PC-3 (cell line): Measurements from ENCODE around the gene SNX20. TPM values are rescaled to one million over a fixed set of nuclear protein-coding genes. Genes with fewer than 3 reads are reported as not detected.

Experiments
- ATAC-seq: fragments of 200-7000 bp; cut with Tn5 transposase; 2 replicates; pipeline ENCODE4 v1.9.1; 2020; ENCODE audit warnings: mild to moderate bottlenecking, moderate library complexity
- BruUV-seq: library from RNA; stranded (reverse); fragments of 400-500 nt; replicated peaks from 2 replicates; lab custom pipeline; 2021; lab: Mats Ljungman, UMichigan
- CTCF ChIA-PET: fragments of 300-600 bp; sonication (Branson Sonifier 250); formaldehyde crosslinking; loops from one replicate; lab custom pipeline; 2022; ENCODE audit warnings: antibody characterized with exemption; lab: Charles Lee
- POLR2A ChIA-PET: fragments of 300-600 bp; sonication (Branson Sonifier 250); formaldehyde crosslinking; loops from one replicate; lab custom pipeline; 2022; ENCODE audit warnings: antibody characterized with exemption; ENCODE audit not compliant: unreplicated experiment; lab: Charles Lee
- DNase-seq: peaks from one replicate; pipeline ENCODE4 v3.0.0-alpha.2; 2015
- H2AFZ ChIP-seq: fragments of 300-600 bp; sonication (generic); 2 replicates; pipeline ENCODE4 v1.6.0; 2016; ENCODE audit warnings: antibody characterized with exemption, low read length
- H3F3A ChIP-seq: fragments of 300-600 bp; sonication (generic); one replicate; pipeline ENCODE4 v1.6.0; 2017; ENCODE audit warnings: antibody characterized with exemption, low read length, control low read depth, mild to moderate bottlenecking; ENCODE audit not compliant: unreplicated experiment
- H3K27ac ChIP-seq: fragments of 300-600 bp; sonication (generic); 2 replicates; pipeline ENCODE4 v1.5.1; 2016; ENCODE audit warnings: mild to moderate bottlenecking, low read length
- H3K27me3 ChIP-seq: fragments of 300-600 bp; sonication (generic); 2 replicates; pipeline ENCODE4 v1.6.1; 2016; ENCODE audit warnings: low read length, mixed read lengths
- H3K36me3 ChIP-seq: fragments of 300-600 bp; sonication (generic); 2 replicates; pipeline ENCODE4 v1.6.1; 2016; ENCODE audit warnings: low read depth, mixed run types, low read length, mixed read lengths
- H3K4me1 ChIP-seq: fragments of 300-600 bp; sonication (generic); 2 replicates; pipeline ENCODE4 v1.5.1; 2016; ENCODE audit warnings: low read length; ENCODE audit not compliant: insufficient read depth
- H3K4me2 ChIP-seq: fragments of 300-600 bp; sonication (generic); 2 replicates; pipeline ENCODE4 v1.6.0; 2016; ENCODE audit warnings: low read length
- H3K4me3 ChIP-seq: fragments of 300-600 bp; sonication (generic); 2 replicates; pipeline ENCODE4 v1.5.1; 2016; ENCODE audit warnings: mild to moderate bottlenecking, low read length, mixed read lengths
- H3K79me2 ChIP-seq: fragments of 300-600 bp; sonication (generic); 2 replicates; pipeline ENCODE4 v1.6.1; 2017; ENCODE audit warnings: low read length, mixed read lengths
- H3K9ac ChIP-seq: fragments of 300-600 bp; sonication (generic); 2 replicates; pipeline ENCODE4 v1.6.0; 2016; ENCODE audit warnings: mild to moderate bottlenecking, low read length
- H3K9me2 ChIP-seq: fragments of 300-600 bp; sonication (generic); replicated peaks from 2 replicates; pipeline ENCODE4 v1.6.1; 2016; ENCODE audit warnings: mixed run types, low read length, mixed read lengths
- H3K9me3 ChIP-seq: fragments of 300-600 bp; sonication (generic); 2 replicates; pipeline ENCODE4 v1.6.1; 2016; ENCODE audit warnings: low read length, mixed read lengths
- H4K20me1 ChIP-seq: fragments of 300-600 bp; sonication (generic); 2 replicates; pipeline ENCODE4 v1.6.1; 2016; ENCODE audit warnings: low read length, mixed read lengths
- EZH2 ChIP-seq: fragments of 300-600 bp; sonication (generic); IDR thresholded peaks from one replicate; pipeline ENCODE4 v1.6.1; 2017; ENCODE audit warnings: antibody characterized with exemption, mild to moderate bottlenecking, low read length; ENCODE audit not compliant: unreplicated experiment
- EZH2phosphoT487 ChIP-seq: fragments of 300-600 bp; sonication (generic); IDR thresholded peaks from 2 replicates; pipeline ENCODE4 v1.6.1; 2018; ENCODE audit warnings: mild to moderate bottlenecking, antibody characterized with exemption, low read length, borderline replicate concordance
- intact Hi-C: fragments of 100-400 bp; cut with micrococcal nuclease; formaldehyde crosslinking; loops from 2 replicates; pipeline ENCODE4 v1.9.0; 2023
- total RNA-seq: library from RNA; depleted of rRNA; stranded (reverse); fragments of >200 nt; gene quantifications from 2 replicates; pipeline ENCODE4 v1.2.3, GENCODE V29; 2014
- TF ChIP-seq, protein P1 (sequence below): fragments of 300-600 bp; sonication (generic); conservative IDR thresholded peaks from 2 replicates; pipeline ENCODE4 v1.5.1; 2017; ENCODE audit warnings: antibody characterized with exemption, low read depth, mild to moderate bottlenecking, low read length

SNX20 gene
- total RNA-seq, 1 experiment from 2014 or later, result not detected

DNA sequence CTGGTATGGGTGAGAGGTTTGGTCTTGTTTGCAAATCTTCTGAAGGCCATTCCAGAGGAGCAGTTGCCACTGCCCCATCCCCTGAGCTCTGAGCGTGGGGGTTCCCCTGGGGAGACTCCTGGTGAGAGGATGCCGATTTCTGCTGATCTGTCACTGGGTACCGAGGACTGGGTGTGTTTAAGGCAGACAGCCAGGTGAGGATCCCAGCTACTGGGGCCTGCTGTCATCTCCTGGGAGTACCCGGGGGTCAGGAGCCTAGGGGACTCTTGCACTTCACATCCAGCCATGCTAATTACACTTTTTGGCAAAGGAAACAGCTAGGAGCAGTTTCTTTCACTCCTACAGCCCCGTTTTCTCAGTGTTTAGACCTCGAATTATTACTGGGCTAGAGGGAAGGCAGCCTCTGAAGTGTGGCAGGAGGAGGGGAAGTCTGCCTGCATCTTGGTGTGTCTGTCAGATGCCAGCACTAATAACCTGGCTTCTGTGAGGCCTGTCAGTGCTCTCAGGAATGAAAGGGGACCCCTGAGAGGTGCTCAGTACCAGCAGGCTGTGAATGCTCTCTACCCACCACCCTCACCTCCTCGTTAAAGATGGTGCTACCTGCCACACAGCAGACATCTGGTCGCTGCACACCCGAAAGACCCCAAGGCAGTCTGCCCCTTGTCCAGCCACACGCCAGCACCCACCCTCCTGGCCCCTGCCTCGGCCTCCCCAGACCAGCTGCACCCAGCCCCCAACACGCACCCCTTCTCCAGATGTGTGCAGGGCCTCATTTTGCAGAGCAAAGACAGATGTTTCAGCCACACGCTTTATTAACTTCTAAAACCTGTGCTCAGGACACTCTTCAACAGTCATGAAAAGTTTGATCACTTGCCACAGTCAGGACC is 43.2 kb downstream of the SNX20 start:
- Histone ChIP-seq H3K9me2 (no peaks in the 10 kb centered on the region), H3K4me3 (no peak overlapping the region), H2AFZ (no peak overlapping the region), H3K4me2 (no peak overlapping the region), H3K9me3 (no peaks in the 10 kb centered on the region), H3K9ac (no peak overlapping the region), H3K27ac (no peak overlapping the region), H3K4me1 (no peaks in the 10 kb centered on the region), H4K20me1 (no peaks in the 10 kb centered on the region), H3K27me3 (peaks cover 24% of the 10 kb centered on the region), H3K79me2 (no peaks in the 10 kb centered on the region), H3F3A (no peaks in the 10 kb centered on the region), H3K36me3 (no peaks in the 10 kb centered on the region)
- no TSS peak for BruUV-seq
- ATAC-seq, result no peak
- TF ChIP-seq, protein P1, sequence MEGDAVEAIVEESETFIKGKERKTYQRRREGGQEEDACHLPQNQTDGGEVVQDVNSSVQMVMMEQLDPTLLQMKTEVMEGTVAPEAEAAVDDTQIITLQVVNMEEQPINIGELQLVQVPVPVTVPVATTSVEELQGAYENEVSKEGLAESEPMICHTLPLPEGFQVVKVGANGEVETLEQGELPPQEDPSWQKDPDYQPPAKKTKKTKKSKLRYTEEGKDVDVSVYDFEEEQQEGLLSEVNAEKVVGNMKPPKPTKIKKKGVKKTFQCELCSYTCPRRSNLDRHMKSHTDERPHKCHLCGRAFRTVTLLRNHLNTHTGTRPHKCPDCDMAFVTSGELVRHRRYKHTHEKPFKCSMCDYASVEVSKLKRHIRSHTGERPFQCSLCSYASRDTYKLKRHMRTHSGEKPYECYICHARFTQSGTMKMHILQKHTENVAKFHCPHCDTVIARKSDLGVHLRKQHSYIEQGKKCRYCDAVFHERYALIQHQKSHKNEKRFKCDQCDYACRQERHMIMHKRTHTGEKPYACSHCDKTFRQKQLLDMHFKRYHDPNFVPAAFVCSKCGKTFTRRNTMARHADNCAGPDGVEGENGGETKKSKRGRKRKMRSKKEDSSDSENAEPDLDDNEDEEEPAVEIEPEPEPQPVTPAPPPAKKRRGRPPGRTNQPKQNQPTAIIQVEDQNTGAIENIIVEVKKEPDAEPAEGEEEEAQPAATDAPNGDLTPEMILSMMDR, result no peak
- TF ChIP-seq EZH2phosphoT487 (no peak), EZH2 (no peak)
- DNase-seq, result no peak
- ChIA-PET CTCF (no interaction called here), POLR2A (no interaction called here)
- intact Hi-C loops, result no loop called here

DNA sequence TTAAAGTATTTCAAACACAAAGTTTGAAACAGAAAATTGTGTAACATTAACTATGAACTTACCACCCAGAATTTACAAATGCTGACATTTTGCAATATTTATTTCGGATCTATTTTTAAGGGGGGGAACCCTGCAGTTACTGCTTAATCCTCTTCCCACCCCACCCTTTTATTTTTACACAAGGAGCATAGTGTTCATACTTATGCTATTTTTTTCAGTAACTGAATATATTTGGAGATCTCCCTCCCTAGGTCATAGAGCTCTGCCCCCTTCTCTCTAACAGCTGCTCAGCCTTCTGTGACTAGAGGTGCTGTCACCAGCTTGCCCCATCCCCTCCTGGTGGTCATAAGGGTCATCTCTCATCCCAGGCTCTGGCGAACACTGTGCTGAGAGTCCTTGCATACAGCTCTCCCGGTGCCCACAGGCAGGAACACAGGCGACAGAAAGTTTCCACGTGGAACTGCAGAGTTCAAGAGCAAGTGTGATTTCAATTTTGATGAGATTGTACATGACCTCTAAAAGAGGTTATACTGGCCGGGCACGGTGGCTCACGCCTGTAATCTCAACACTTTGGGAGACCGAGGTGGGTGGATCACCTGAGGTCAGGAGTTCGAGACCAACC is 44.2 kb downstream of the SNX20 start:
- intact Hi-C loops, result no loop called here
- no TSS peak for BruUV-seq
- H3K9ac ChIP-seq, result no peak overlapping the region
- no peak for TF ChIP-seq EZH2phosphoT487
- no peaks in the 10 kb centered on the region for H3K36me3 ChIP-seq
- no peaks in the 10 kb centered on the region for H4K20me1 ChIP-seq
- CTCF ChIA-PET, result no interaction called here
- H3K27ac ChIP-seq, result no peak overlapping the region
- no peak overlapping the region for H3K4me3 ChIP-seq
- DNase-seq (no peak), ATAC-seq (no peak)
- H3K9me2 ChIP-seq, result no peaks in the 10 kb centered on the region
- H3K9me3 ChIP-seq, result no peaks in the 10 kb centered on the region
- no peaks in the 10 kb centered on the region for H3K4me1 ChIP-seq
- no peaks in the 10 kb centered on the region for H3F3A ChIP-seq
- H3K79me2 ChIP-seq, result no peaks in the 10 kb centered on the region
- peaks cover 13% of the 10 kb centered on the region; the same call in 1 of the 2 replicates for H3K27me3 ChIP-seq
- H3K4me2 ChIP-seq, result no peak overlapping the region
- H2AFZ ChIP-seq, result no peak overlapping the region
- POLR2A ChIA-PET, result no interaction called here

DNA sequence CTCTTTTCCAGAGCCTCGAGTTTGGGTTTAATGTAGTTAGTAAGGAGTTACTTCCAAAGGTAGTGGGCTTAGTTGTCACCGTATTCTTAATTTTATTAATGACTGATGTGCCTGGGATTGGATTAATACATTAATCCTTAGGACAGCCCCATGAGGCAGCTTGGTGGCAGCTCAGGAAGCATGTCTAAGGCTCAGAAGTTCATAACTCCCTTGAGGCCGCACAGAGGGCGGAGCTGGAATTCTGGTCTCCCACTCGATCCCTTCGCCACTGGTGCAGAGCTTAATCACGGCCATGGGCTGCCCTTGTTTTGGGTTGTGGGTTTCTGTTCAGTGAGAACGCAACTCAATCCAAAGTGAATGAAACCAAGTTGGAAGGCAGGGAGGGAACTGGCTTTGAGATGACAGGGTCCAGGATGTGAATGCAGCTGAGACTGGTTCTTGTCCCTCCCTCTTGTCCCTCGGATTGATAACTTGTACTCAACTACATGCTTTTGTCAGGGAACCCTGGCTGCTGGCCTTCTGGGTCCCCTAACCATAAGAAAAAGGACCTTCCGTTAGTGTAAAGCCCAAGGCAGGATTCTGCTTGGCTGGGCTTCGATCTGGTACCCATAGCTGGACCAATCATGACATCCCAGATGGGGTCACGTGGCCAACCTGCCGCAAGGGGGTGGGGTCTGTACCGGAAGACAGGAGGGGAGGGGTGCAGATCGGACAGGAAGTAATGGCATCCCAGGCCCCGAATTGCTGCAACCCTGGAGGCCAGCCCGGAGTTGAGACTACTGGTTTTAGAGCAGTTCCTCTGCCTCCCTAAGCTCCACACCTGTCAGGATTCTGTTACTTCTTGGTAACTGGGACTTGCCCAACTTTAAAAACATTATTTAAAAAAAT is 45.4 kb downstream of the SNX20 start:
- BruUV-seq, result no TSS peak
- H3K4me1 ChIP-seq, result peaks cover 10% of the 10 kb centered on the region
- no peak overlapping the region for H3K4me2 ChIP-seq
- peaks cover 11% of the 10 kb centered on the region; the same call in 1 of the 2 replicates for H3K27me3 ChIP-seq
- no peaks in the 10 kb centered on the region for H3K9me2 ChIP-seq
- H3F3A ChIP-seq, result no peaks in the 10 kb centered on the region
- ATAC-seq (no peak), DNase-seq (no peak)
- no peak overlapping the region for H2AFZ ChIP-seq
- TF ChIP-seq, protein P1, result no peak
- no peak for TF ChIP-seq EZH2phosphoT487
- intact Hi-C loops, result no loop called here
- no peak overlapping the region for H3K9ac ChIP-seq
- H3K36me3 ChIP-seq, result no peaks in the 10 kb centered on the region
- H3K27ac ChIP-seq, result no peak overlapping the region
- ChIA-PET POLR2A (no interaction called here), CTCF (no interaction called here)
- no peaks in the 10 kb centered on the region for H3K79me2 ChIP-seq
- H3K4me3 ChIP-seq, result no peak overlapping the region
- no peaks in the 10 kb centered on the region for H3K9me3 ChIP-seq
- no peaks in the 10 kb centered on the region for H4K20me1 ChIP-seq
